ENCODE data around the gene FOXE1. TPM values are rescaled to one million over a fixed set of nuclear protein-coding genes. Genes with fewer than 3 reads are reported as not detected.

Gene FOXE1
- total RNA-seq, 3 donors from 2014 or later, result not detected

DNA sequence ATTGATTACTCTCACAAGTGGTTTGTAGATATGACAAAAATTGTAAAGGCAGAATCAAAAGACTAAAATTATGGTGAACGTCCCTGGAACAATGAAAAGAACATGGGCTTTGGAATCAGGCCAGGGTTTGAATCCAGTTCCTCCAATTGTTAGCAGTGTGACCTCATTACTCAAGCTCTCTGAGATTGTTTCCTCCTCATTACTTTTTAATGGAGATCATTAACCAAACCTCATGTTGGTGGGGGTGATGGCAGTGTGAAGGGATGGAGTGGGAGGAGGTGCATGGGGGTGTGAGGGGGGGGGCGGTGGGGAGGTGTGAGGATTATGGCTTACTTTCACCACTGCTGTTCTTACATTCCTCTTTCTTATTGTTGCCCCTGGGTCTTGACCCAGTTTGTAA, 44.1 kb upstream of the FOXE1 start:
- DNase-seq, result no peak
- intact Hi-C loops (cut with DNase I, micrococcal nuclease), result no loop called here
- ATAC-seq, result no peak

GRCh38 chr9:97809666-97810344, 43.2 kb upstream of the FOXE1 start:
- no peaks in the 10 kb centered on the region for H3K9me3 ChIP-seq
- no peak for ATAC-seq

More for the DNA sequence above, 44.1 kb upstream of the FOXE1 start:
- no peaks in the 10 kb centered on the region for H3K4me1 ChIP-seq (ENCODE audit: low read depth)
- TF ChIP-seq CTCF (IDR thresholded peaks at IDR 0.05), result no peak
- no peak overlapping the region for H3K4me3 ChIP-seq
- H3K9me3 ChIP-seq, result no peaks in the 10 kb centered on the region
- no peaks in the 10 kb centered on the region for H3K36me3 ChIP-seq (ENCODE audit: low read depth)

DNA sequence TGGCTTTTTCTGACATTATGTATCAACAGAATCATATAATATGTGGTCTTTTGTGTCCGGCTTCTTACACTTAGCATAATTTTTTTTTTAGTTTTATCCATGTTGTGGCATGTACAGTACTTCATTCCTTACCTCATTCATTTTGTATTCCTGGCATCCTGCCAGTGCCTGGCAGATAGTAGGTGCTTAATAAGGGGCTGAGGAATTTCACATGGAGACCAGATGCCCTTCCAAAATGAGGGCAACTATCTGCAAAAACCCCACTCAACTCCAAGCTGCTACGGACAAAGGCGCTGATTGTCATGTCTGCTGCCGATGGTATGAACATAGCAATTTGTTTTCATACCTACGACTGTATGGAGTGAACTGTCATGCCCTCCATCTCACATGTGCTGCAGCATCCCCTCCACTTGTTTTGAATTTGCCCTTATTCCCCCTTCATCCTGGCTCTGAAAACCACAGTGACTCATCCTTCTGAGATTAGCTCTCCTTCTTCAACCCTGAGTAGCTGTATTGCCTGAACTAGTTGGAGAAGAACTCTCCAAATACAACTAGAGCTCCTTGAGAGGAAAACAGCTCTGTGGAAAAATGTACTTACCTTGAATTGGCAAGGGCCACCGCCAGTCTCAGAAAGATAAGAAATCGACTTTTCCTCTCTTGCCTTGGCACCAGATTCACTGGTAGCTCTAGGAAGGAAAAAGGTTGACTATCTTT, 41.3 kb upstream of the FOXE1 start:
- Histone ChIP-seq H3K4me1 (ENCODE audit: low read depth) (no peaks in the 10 kb centered on the region), H3K36me3 (ENCODE audit: low read depth) (no peaks in the 10 kb centered on the region), H3K4me3 (no peak overlapping the region), H3K9me3 (no peaks in the 10 kb centered on the region)
- DNase-seq, result no peak
- no peak for ATAC-seq
- TF ChIP-seq CTCF (IDR thresholded peaks at IDR 0.05), result no peak
- intact Hi-C loops (cut with DNase I, micrococcal nuclease), result no loop called here

More at GRCh38 chr9:97809666-97810344, 43.2 kb upstream of the FOXE1 start:
- Histone ChIP-seq H3K4me1 (ENCODE audit: low read depth) (no peaks in the 10 kb centered on the region), H3K36me3 (ENCODE audit: low read depth) (no peaks in the 10 kb centered on the region), H3K4me3 (no peak overlapping the region)
- DNase-seq, result no peak
- no peak for TF ChIP-seq CTCF (IDR thresholded peaks at IDR 0.05)
- intact Hi-C loops (cut with DNase I, micrococcal nuclease), result no loop called here

GRCh38 chr9:97812247-97812543, 40.8 kb upstream of the FOXE1 start:
- Histone ChIP-seq H3K4me3 (no peak overlapping the region), H3K36me3 (ENCODE audit: low read depth) (no peaks in the 10 kb centered on the region), H3K9me3 (no peaks in the 10 kb centered on the region), H3K4me1 (ENCODE audit: low read depth) (no peaks in the 10 kb centered on the region)
- DNase-seq (no peak), ATAC-seq (no peak)
- TF ChIP-seq CTCF (IDR thresholded peaks at IDR 0.05), result no peak
- intact Hi-C loops (cut with DNase I, micrococcal nuclease), result no loop called here

DNA sequence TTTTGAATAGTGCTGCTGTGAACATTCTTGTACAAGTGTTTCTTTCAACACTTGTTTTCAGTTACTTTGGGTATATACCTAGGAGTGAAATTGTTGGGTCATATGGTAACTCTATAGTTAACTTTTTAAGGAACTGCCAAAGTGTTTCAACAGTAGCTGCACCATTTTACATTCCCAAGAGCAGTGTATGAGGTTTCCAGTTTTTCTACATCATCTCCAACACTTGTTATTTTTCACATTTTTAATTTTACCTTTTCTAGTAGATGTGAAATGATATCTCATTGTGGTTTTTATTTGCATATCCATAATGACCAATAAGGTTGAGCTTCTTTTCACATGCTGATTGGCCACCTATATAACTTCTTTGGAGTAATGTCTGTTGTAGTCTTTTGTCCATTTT, 40.0 kb upstream of the FOXE1 start:
- H3K36me3 ChIP-seq (ENCODE audit: low read depth), result no peaks in the 10 kb centered on the region
- DNase-seq (no peak), ATAC-seq (no peak)
- H3K9me3 ChIP-seq, result no peaks in the 10 kb centered on the region
- no peak overlapping the region for H3K4me3 ChIP-seq
- no peak for TF ChIP-seq CTCF (IDR thresholded peaks at IDR 0.05)
- intact Hi-C loops (cut with DNase I, micrococcal nuclease), result no loop called here
- H3K4me1 ChIP-seq (ENCODE audit: low read depth), result no peaks in the 10 kb centered on the region

All from mucosa of descending colon (tissue), 3 donors.